ENCODE data around the gene BBS12. TPM values are rescaled to one million over a fixed set of nuclear protein-coding genes. Genes with fewer than 3 reads are reported as not detected.

The BBS12 gene
- total and polyA plus RNA-seq, 2 experiments from 2014 or later: 2.3 to 2.6 TPM

GRCh38 chr4:122707497-122707896 lies 25.0 kb upstream of the BBS12 start:
- DNase-seq (ENCODE audit: low spot score) (no peak), ATAC-seq (no peak)
- H3K4me3 Mint-ChIP-seq: no peak overlapping the region
- no peak overlapping the region for H3K4me3 ChIP-seq
- no peak overlapping the region for H3K27ac Mint-ChIP-seq
- H4K20me1 ChIP-seq (replicated peaks; ENCODE audit: insufficient read depth): no peaks in the 10 kb centered on the region
- H3K9me2 ChIP-seq (ENCODE audit: insufficient read depth): 0 out of 2 replicates have a peak, but pooled peaks cover 8% of the 10 kb centered on the region
- peaks cover 2% of the 10 kb centered on the region for H3K27me3 Mint-ChIP-seq (ENCODE audit: insufficient read depth, low read depth, poor library complexity)
- no peak overlapping the region for H3K4me2 ChIP-seq
- H3K4me1 ChIP-seq (ENCODE audit: insufficient read depth): peaks cover 11% of the 10 kb centered on the region; the same call in 1 of the 2 replicates
- H2AFZ ChIP-seq: peak overlapping the region; percentile 14; the same call in 1 of the 2 replicates
- H3K36me3 ChIP-seq (ENCODE audit: insufficient read depth): no peaks in the 10 kb centered on the region
- H3K9me3 Mint-ChIP-seq: no peaks in the 10 kb centered on the region
- peaks cover 7% of the 10 kb centered on the region; the same call in 2 of the 3 replicates for H3K4me1 Mint-ChIP-seq
- H3K27ac ChIP-seq (ENCODE audit: low read depth): no peak overlapping the region
- no peaks in the 10 kb centered on the region for H3K79me2 ChIP-seq (replicated peaks; ENCODE audit: insufficient read depth)
- no peaks in the 10 kb centered on the region for H3K27me3 ChIP-seq (ENCODE audit: insufficient read depth)
- H3F3A ChIP-seq (replicated peaks; ENCODE audit: low read depth): peaks cover 3% of the 10 kb centered on the region; the same call in 1 of the 2 replicates
- no peaks in the 10 kb centered on the region for H3K36me3 Mint-ChIP-seq (ENCODE audit: low read depth)
- no peak for TF ChIP-seq ZNF331 (CRISPR knock-in tag; IDR thresholded peaks at IDR 0.05; ENCODE audit: low read depth)
- TF ChIP-seq CREB1 (CRISPR knock-in tag; IDR thresholded peaks at IDR 0.05; ENCODE audit: low read depth): no peak
- no peak for TF ChIP-seq ZNF462 (CRISPR knock-in tag; IDR thresholded peaks at IDR 0.05)
- TF ChIP-seq NANOG (IDR thresholded peaks at IDR 0.05; ENCODE audit: borderline replicate concordance): no peak
- TF ChIP-seq CTCF (conservative IDR thresholded peaks at IDR 0.05; ENCODE audit: low read depth in 2 of 2): no peak
- no peak for TF ChIP-seq POLR2AphosphoS5 (IDR thresholded peaks at IDR 0.05; ENCODE audit: low read depth)
- no peak for TF ChIP-seq ETS1 (IDR thresholded peaks at IDR 0.05)
- no peak for TF ChIP-seq STAT1 (IDR thresholded peaks at IDR 0.05; ENCODE audit: unreplicated experiment)
- TF ChIP-seq JUNB (IDR thresholded peaks at IDR 0.05; ENCODE audit: unreplicated experiment): no peak
- no peak for TF ChIP-seq REST (IDR thresholded peaks at IDR 0.05; ENCODE audit: unreplicated experiment)
- TF ChIP-seq EZH2 (IDR thresholded peaks at IDR 0.05; ENCODE audit: low read depth, unreplicated experiment): no peak
- no peak for TF ChIP-seq EZH2phosphoT487 (IDR thresholded peaks at IDR 0.05; ENCODE audit: unreplicated experiment)
- no peak for TF ChIP-seq ZNF114 (CRISPR knock-in tag; IDR thresholded peaks at IDR 0.05)
